GM18511 (cell line): ENCODE measurements around the gene TPSG1.

Experiments
- ATAC-seq: cut with Tn5 transposase; IDR thresholded peaks from one replicate; pipeline ENCODE4 v1.9.1; 2021; ENCODE audit warnings: mild to moderate bottlenecking, moderate library complexity; ENCODE audit not compliant: unreplicated experiment

The TPSG1 gene

DNA sequence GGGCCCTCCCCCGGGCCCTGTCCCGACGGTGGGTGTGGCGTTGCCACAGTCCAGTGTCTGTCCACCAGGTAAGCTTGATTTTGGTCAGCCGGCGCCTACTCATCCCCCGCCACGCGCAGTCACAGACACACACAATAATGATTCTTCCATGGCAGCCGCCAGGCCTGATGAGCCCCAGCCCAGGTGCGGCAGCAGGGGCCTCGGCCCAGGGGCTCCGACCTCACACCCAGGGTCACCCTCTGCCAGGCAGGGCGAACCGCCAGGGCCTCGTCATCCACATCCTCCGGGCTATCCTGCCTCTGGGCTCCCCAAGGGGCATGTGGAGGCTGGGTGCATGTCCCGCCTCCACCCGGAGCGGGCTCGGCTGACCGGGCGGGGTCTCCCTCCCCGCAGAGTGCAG lies 7.5 kb downstream of the TPSG1 start:
- ATAC-seq, result no peak

DNA sequence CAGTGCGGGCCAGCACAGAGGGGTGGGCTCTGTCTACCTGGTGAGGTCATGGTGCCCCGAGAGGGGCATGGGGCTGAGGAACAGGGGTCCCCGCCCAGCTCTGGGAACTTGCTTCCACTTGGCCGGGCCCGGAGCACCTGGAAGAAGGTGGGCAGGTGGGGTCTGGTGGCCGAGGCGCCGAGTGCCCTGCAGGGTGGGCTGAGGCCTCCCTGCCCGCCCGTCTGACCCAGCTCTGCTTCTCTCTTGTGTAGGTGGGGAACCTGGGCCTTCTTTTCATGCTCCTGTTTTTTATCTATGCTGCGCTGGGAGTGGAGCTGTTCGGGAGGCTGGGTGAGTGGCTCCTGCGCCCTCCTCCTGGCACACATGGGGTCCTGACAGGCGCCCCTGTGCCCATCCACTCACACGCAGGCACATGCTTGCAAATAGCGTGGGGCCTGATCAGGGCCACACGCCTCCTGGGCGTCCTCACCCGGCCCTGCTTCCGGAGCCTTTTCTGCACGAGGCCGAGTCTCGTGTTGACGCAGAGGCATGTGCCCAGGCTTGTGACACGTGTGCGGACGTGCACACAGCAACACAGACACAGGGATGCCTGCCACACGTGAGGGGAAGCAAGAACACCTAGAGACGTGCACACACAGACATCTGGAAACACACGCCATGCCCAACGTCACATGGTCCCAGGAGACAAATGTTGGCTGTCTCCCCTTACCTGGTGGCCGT lies 8.2 kb downstream of the TPSG1 start:
- no peak for ATAC-seq

DNA sequence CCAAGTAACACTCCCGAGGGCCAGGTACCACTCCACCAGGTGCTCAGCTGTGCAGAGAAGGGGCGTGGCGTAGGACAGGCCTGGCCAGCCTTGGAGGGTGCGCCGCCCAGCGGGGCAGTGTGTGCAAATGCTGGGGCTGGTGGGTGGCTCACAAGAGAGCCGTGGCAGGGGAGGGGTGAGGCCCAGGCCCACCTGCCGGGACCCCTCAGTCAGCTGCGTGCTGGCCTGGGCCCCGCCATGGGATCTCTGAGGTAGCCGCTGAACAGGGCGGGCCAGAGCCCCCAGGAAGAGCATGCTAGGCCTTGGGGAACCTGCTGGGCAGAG lies 8.8 kb downstream of the TPSG1 start:
- ATAC-seq, result no peak

DNA sequence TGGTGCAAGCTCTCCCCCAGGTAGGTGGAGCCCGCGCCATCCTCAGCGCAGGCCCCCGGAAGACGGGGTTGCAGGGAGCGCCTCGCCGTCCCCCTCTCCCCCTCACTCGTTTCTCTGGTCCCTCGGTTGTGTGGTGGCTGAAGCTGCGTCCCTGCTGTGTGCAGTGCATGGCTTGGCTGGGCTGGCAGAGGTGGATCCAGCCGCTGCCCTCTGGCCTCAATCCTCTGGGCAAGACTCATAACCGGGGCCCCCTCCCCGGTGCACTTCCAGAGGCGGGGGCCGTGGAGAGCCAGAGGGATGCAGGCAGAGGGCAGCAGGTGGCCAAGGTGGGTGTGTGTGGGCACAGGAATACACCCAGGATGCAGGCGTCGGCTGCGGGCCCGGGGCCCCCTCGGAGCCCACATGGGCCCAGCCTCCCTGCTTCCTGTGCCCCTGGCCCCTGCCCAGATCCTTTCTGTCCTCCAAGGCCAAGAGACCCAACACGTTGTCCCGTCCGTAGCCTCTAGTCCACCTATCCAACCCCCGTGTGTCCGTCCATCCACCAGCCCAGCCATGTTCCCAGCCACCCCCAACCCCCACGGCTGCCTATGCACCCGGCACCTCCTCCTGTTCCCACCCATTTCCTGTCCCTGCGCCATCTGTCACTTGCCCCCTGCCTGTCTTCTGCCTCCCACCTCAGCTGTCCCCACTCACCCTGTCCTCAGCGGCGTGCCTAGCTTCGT lies 9.3 kb downstream of the TPSG1 start:
- ATAC-seq, result no peak

DNA sequence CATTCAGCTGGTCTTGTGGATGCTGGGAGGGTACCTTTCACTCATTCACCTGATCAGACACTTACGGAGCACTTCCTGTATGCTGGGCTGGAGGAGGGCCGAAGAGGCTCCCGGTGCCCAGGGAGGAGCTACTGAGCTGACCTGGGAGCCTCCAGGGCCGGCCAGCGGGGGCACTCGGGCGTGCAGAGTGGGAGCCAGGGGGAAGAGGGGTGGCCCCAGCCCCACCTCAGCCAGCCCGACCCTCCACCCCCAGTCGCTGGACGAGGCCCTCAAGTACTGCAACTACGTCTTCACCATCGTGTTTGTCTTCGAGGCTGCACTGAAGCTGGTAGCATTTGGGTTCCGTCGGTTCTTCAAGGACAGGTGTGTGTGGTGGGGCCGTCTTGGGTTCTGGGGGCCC lies 10.3 kb downstream of the TPSG1 start:
- ATAC-seq, result no peak

DNA sequence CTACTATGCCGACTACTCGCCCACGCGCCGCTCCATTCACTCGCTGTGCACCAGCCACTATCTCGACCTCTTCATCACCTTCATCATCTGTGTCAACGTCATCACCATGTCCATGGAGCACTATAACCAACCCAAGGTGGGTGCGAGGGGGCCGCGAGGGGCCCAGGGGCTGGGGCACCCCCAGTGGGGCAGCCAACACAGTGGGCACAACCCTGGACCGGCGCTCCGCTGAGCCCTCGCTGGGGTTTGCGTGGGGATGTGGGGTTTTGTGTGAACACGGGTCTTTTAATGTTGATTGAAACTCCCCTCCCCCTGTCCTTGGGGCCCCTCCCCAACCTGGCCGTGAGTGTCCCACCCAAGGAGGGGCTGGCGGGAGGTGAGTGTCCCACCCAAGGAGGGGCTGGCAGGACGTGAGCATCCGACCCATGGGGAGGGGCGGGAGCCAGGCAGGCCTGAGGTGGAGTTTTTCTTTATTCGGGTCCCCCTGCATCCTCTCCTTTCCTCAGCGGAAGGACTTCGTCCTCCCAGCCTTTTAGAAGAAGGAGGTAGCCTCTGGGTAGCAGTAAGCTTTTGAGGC lies 11.2 kb downstream of the TPSG1 start:
- no peak for ATAC-seq

DNA sequence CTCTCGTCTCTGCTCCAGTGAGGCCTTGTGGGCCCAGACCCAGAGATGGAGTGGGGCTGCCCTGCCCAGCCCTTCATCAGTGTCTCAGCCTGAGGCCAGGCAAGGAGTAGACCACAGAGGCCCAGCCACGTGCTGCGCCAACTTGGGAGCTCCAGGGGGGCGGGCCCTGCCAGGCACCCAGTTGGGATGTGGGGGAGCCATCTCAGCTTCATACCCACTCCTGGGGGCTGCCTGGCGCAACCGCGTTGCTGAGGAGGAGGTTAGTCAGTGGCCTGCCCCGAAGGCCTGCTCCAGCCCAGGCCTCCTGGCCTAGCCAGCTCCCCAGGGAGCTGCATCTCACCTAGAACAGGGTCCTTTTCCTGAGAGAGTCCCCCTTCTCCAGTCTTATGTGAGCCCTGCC lies 11.8 kb downstream of the TPSG1 start:
- no peak for ATAC-seq

DNA sequence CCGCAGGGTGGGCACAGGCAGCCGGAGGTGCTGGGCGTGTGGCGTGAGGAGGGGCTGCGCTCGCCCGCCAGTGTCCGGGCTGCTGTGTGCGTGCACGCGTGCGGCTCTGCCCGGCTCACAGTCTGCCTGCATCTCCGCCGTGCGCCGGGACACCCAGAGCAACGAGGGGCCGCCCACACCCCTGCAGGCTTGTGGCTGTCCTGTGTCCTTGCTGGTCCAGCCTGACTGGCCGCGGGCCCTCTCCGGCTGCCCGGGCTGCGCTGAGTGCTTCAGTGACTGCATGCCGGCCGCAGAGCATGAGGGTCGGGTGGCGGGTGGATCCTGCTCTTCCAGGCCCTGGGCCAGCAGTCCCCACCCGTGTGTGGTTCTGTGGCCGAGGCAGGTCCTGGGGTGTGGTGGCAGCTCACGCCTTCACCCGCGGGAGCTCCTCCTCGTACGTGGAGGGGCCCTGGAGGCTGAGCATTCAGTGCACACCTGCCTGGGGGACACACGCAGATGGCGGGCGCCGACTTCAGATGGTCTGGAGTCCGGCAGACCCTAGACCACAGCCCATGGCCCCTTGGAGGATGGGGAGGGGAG lies 12.4 kb downstream of the TPSG1 start:
- no peak for ATAC-seq

DNA sequence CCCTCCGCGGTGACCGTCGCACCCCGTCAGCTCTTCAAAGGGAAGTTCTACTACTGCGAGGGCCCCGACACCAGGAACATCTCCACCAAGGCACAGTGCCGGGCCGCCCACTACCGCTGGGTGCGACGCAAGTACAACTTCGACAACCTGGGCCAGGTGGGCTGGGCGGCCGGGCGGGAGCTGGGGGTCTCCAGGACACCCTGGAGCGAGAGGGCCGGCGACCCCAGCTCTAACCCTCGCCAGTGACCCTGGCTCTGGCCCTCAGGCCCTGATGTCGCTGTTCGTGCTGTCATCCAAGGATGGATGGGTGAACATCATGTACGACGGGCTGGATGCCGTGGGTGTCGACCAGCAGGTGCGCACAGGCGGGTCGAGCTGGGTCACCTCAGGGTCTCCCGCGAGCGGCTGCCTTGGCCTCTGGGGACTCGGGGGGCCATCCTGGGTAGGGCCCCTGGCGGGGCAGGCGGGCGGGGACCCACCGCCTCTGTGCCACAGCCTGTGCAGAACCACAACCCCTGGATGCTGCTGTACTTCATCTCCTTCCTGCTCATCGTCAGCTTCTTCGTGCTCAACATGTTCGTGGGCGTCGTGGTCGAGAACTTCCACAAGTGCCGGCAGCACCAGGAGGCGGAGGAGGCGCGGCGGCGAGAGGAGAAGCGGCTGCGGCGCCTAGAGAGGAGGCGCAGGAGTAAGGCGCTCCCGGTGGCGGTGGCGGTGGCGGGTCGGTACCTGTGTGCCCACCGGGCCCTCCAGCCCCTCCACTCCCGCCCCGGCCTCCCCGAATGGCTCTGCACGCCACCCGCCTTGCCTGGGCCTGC lies 13.4 kb downstream of the TPSG1 start:
- ATAC-seq, result no peak

DNA sequence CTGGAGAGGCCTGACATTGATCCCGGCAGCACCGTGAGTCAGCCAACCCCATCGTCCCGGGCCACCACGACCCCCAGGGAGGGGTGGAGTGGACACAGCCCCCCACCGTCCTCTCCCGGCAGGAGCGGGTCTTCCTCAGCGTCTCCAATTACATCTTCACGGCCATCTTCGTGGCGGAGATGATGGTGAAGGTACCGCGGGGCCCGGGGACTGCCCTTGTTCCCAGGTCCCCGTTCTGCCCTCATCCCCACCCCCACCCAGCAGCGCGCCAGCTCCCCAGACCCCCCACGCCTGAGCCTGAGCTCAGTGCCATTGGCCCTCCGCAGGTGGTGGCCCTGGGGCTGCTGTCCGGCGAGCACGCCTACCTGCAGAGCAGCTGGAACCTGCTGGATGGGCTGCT lies 14.6 kb downstream of the TPSG1 start:
- no peak for ATAC-seq

DNA sequence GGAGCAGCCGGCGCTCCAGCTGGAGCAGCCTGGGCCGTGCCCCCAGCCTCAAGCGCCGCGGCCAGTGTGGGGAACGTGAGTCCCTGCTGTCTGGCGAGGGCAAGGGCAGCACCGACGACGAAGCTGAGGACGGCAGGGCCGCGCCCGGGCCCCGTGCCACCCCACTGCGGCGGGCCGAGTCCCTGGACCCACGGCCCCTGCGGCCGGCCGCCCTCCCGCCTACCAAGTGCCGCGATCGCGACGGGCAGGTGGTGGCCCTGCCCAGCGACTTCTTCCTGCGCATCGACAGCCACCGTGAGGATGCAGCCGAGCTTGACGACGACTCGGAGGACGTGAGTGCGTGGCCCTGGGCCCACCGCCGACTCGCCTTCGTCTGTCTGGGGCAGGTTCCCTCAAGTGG lies 16.0 kb downstream of the TPSG1 start:
- ATAC-seq, result no peak

DNA sequence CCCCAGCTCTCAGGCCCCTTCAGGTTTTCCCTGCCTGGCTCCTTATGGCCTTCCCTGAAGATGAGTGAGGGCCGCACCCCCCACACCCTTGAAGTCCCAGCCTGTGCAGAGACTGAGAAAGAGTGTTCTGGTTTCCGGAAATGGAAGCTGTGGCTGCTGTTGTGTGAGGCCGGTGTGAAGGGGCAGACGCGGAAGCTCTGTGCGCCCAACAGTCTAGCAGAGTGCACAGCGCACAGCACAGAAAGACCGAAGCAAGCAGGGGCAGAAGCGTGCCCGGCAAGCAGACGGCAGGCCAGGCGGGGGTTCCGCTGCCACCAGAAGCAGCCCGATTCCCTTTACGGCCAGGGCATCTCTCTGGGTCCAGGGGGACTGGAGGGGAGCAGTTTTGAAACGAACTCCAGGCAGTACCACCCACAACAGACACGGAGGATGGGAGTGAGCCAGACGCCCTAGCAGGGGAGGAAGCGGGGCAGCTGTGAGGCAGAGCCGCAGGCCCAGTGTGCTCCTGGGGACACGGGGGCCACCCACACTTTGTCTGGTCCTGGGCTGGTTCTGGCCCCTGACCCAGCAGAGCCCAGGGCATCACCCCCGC lies 16.7 kb downstream of the TPSG1 start:
- no peak for ATAC-seq

DNA sequence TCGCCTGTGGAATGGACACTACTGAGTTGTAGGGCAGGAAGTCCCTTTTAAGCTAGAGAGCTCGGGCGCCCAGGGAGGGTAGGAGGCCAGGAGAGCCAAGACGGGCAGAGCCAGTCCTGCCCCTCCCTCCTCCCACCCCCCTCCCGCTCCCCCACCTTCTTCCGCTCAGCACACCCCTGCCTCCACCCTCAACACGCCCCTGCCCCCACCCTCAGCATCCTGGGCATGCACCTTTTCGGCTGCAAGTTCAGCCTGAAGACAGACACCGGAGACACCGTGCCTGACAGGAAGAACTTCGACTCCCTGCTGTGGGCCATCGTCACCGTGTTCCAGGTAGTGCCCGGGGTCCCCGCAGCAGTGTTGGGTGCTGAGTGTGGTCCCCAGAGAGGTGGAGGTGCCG lies 18.3 kb downstream of the TPSG1 start:
- no peak for ATAC-seq

DNA sequence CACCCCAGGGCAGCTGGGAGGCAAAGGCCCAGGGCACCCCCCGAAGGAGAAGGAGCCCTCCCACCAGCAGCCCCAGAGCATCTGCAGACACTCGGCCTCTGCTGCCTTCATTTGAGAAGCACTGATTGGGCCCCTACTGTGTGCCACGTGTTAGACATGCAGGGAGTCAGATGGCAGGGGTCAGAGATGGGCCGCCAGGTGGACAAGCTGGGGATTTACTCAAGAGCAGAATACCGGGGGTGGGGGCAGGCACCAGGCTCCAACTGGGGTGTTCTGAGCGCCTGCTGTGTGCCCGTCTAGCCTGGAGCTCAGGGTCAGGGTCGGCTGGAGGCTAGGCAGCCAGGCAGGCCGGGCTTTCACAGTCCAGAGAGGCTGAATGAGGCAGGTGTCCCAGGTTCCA lies 18.7 kb downstream of the TPSG1 start:
- ATAC-seq, result no peak

DNA sequence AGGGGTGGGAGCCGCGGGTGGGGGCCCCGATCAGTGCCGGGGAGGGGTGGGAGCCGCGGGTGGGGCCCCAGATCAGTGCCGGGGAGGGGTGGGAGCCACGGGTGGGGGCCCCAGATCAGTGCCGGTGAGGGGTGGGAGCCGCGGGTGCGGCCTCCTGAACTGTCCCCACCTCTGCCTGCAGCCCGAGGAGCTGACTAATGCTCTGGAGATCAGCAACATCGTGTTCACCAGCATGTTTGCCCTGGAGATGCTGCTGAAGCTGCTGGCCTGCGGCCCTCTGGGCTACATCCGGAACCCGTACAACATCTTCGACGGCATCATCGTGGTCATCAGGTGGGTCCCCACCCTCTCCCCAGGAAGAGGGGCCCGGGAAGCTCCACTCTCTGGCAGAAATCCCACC lies 20.1 kb downstream of the TPSG1 start:
- no peak for ATAC-seq

DNA sequence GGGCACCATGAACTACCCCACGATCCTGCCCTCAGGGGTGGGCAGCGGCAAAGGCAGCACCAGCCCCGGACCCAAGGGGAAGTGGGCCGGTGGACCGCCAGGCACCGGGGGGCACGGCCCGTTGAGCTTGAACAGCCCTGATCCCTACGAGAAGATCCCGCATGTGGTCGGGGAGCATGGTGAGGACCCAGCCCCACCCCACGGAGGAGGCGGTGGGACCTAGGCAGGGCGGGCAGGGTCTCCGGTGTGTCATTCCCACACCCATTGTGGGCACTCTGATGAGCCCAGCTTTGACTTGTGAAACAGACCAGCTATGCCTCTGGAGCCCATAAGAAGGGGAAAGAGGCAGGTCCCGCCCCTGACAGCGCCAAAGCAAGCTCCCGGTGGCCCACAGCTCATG lies 22.8 kb downstream of the TPSG1 start:
- ATAC-seq, result no peak

DNA sequence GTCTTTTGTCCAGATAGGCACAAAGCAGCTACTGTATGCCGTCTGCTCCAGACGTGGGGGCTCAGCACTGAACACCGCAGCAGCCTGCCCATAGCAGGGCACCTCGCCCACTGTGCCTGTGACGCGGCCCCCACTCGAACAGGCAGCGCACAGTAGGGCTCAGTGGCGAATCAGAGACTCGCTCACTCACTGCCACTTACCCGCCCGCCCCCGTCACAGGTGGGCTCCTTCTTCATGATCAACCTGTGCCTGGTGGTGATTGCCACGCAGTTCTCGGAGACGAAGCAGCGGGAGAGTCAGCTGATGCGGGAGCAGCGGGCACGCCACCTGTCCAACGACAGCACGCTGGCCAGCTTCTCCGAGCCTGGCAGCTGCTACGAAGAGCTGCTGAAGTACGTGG lies 23.6 kb downstream of the TPSG1 start:
- no peak for ATAC-seq

DNA sequence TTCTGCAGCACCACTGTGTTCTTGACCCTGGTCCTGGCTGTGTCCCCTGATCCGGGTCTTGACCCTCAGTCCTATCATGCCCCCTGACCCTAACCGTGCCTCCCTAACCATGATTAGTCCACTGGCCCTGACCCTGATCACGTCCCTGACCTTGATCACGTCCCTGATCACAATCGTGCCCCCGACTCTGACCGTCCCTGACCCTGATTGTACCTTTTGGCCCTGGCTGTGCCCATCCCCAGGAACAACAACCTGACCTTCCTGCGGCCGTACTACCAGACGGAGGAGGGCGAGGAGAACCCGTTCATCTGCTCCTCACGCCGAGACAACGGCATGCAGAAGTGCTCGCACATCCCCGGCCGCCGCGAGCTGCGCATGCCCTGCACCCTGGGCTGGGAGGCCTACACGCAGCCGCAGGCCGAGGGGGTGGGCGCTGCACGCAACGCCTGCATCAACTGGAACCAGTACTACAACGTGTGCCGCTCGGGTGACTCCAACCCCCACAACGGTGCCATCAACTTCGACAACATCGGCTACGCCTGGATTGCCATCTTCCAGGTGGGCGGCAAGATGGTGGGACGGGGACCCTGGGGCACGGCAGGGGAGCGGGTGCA lies 24.9 kb downstream of the TPSG1 start:
- ATAC-seq, result no peak

DNA sequence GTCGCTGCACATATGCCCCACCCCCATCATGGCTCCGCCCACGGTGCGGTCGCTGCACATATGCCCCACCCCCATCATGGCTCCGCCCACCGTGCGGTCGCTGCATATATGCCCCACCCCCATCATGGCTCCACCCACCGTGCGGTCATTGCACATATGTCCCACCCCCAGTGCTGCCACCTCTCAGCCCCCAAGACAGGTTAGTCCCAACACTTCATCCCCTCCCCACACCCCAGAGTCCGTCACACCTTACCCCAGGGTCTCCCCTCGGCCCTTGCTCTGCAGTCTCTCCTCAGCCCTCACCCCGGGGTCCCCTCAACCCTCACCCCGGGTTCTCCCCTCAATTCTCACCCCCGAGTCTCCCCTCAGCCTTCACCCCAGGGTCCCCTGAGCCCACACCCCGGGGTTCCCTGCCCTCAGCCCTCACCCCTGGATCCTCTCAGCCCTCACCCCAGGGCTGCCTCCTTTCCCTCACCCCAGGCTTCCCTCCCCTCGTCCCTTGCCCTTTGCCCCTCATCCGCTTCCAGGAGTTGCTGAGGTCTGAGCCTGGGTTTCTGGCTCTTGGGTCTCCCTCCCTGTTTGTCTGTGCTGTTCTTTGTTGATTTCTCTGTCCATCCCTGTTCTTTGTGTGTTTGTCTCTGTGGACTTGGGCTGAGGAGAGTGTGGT lies 25.6 kb downstream of the TPSG1 start:
- no peak for ATAC-seq
